HepG2 (cell line): ENCODE measurements around the gene MTA1. TPM values are rescaled to one million over a fixed set of nuclear protein-coding genes. Genes with fewer than 3 reads are reported as not detected.

ENCODE experiments used
- ATAC-seq: fragments of 200-7000 bp; cut with Tn5 transposase; 3 replicates; pipeline ENCODE4 v1.9.1; 2020; ENCODE audit warnings: mild to moderate bottlenecking, moderate library complexity
- BruUV-seq: library from RNA; stranded (reverse); fragments of 400-500 nt; replicated peaks from 2 replicates; lab custom pipeline; 2021; lab: Mats Ljungman, UMichigan
- CTCF ChIA-PET: fragments of 300-600 bp; formaldehyde crosslinking; extraction: SDS; loops from one replicate; lab custom pipeline; 2021; ENCODE audit warnings: low total read pairs, inconsistent platforms, low intra/inter-chr PET ratio; lab: Yijun Ruan, JAX
- POLR2A ChIA-PET: fragments of 350-600 bp; sonication (Branson Sonifier 250); formaldehyde crosslinking; loops from one replicate; lab custom pipeline; 2020; ENCODE audit warnings: antibody characterized with exemption, inconsistent platforms; lab: Yijun Ruan, JAX
- DNase-seq: peaks from one replicate; pipeline ENCODE4 v3.0.0-alpha.2; 2015; ENCODE audit warnings: low spot score
- FAIRE-seq: peaks from 3 replicates; lab custom pipeline; 2011; peaks lifted over from hg19 to GRCh38; lab: Jason Lieb, UNC
- H2AFZ ChIP-seq: one replicate; pipeline ENCODE4 v1.6.1; 2011; ENCODE audit warnings: low read length, inconsistent platforms
- H3K27ac ChIP-seq: fragments of 300-600 bp; 3 replicates; pipeline ENCODE4 v1.8.0; 2011; ENCODE audit warnings: mixed run types, mild to moderate bottlenecking, mixed read lengths, low read length, inconsistent platforms; ENCODE audit not compliant: insufficient read depth; ENCODE audit errors: extremely low read length
- H3K27me3 ChIP-seq, 2 experiments: fragments of 200-600 bp in 1 of 2; 2 replicates in 1 of 2; 3 replicates in 1 of 2; pipeline versions ENCODE4 v1.6.0 to v1.8.0; 2011; ENCODE audit warnings: low read length in 2 of 2, mild to moderate bottlenecking in 2 of 2, moderate library complexity in 2 of 2, inconsistent platforms in 1 of 2; ENCODE audit not compliant: insufficient read depth in 2 of 2, control insufficient read depth in 1 of 2
- H3K36me3 ChIP-seq, 2 experiments: fragments of 200-600 bp in 1 of 2; replicated peaks in 1 of 2; 2 replicates in 1 of 2; 3 replicates in 1 of 2; pipeline versions ENCODE4 v1.5.1 to v1.8.0; 2011; ENCODE audit warnings: low read length in 2 of 2, inconsistent platforms in 1 of 2; ENCODE audit not compliant: insufficient read depth in 2 of 2, control insufficient read depth in 1 of 2
- H3K4me1 ChIP-seq: 2 replicates; pipeline ENCODE4 v1.5.1; 2012; ENCODE audit warnings: low read length, inconsistent platforms; ENCODE audit not compliant: insufficient read depth
- H3K4me2 ChIP-seq: 2 replicates; pipeline ENCODE4 v1.6.0; 2011; ENCODE audit warnings: low read depth, low read length, inconsistent platforms
- H3K4me3 ChIP-seq, 3 experiments: fragments of 200-600 bp in 1 of 3; sonication (generic), shearing (Covaris generic) in 1 of 3; replicated peaks in 1 of 3; 2 replicates each; pipeline ENCODE4 v1.5.1; 2011 to 2016; ENCODE audit warnings: low read length in 3 of 3, inconsistent platforms in 2 of 3, low read depth in 2 of 3, mild to moderate bottlenecking in 2 of 3, control low read depth in 1 of 3, mixed read lengths in 1 of 3; ENCODE audit not compliant: insufficient read depth in 1 of 3
- H3K79me2 ChIP-seq: one replicate; pipeline ENCODE4 v1.6.1; 2011; ENCODE audit warnings: low read length, inconsistent platforms; ENCODE audit not compliant: insufficient read depth
- H3K9ac ChIP-seq: 2 replicates; pipeline ENCODE4 v1.6.0; 2011; ENCODE audit warnings: mild to moderate bottlenecking, low read depth, low read length, inconsistent platforms; ENCODE audit not compliant: insufficient read depth
- H3K9me3 ChIP-seq: 2 replicates; pipeline ENCODE4 v1.5.1; 2012; ENCODE audit warnings: mild to moderate bottlenecking, low read length
- H4K20me1 ChIP-seq: 2 replicates; pipeline ENCODE4 v1.6.0; 2011; ENCODE audit warnings: inconsistent platforms, mild to moderate bottlenecking, low read length, moderate library complexity; ENCODE audit not compliant: insufficient read depth
- DRAP1 ChIP-seq: IDR thresholded peaks from 2 replicates; pipeline ENCODE4 v1.6.1; 2016; ENCODE audit warnings: missing genetic modification reagents, missing compliant biosample characterization
- HOXA5 ChIP-seq: sonication (generic); formaldehyde crosslinking; IDR thresholded peaks from 2 replicates; pipeline ENCODE4 v1.4.0; 2020; ENCODE audit warnings: missing genetic modification reagents
- MAFF ChIP-seq: IDR thresholded peaks from 2 replicates; pipeline ENCODE4 v1.6.1; 2011; ENCODE audit warnings: low read depth, low read length, improper control_type of control experiment
- MAFK ChIP-seq, 2 experiments: IDR thresholded peaks in 1 of 2; conservative IDR thresholded peaks in 1 of 2; 2 replicates each; pipeline ENCODE4 v1.6.1; 2011; ENCODE audit warnings: improper control_type of control experiment in 2 of 2, low read length in 2 of 2
- SNAI1 ChIP-seq: sonication (generic); formaldehyde crosslinking; IDR thresholded peaks from 2 replicates; pipeline ENCODE4 v1.5.0; 2020; ENCODE audit warnings: mild to moderate bottlenecking, missing genetic modification reagents, borderline replicate concordance
- ZNF781 ChIP-seq: sonication (generic); formaldehyde crosslinking; IDR thresholded peaks from 2 replicates; pipeline ENCODE4 v1.5.1; 2020; ENCODE audit warnings: borderline replicate concordance, mild to moderate bottlenecking, missing genetic modification reagents; ENCODE audit errors: not compliant biosample characterization
- WGBS: methylation state at CpG from one replicate; pipeline ENCODE4 v1.1.6; 2017; ENCODE audit warnings: low lambda C conversion rate; 5-methylcytosine and 5-hydroxymethylcytosine counted together
- in situ Hi-C: cut with HindIII; loops from 2 replicates; pipeline ENCODE4 v1.10.0; 2017; ENCODE audit warnings: low pct_unique_long_range_greater_than_20kb; ENCODE audit not compliant: extremely low pct_ligation_motif_present
- intact Hi-C: fragments of 100-400 bp; cut with micrococcal nuclease; formaldehyde crosslinking; loops from one replicate; pipeline ENCODE4 v1.10.0; 2022; ENCODE audit not compliant: unreplicated experiment
- polyA plus RNA-seq, 8 experiments: library from polyadenylated mRNA; depleted of rRNA in 3 of 8; stranded (reverse) in 7 of 8; unstranded in 1 of 8; fragments of >200 nt; fragmentation: Illumina TruSeq in 4 of 8; extraction: Trizol in 4 of 8; gene quantifications; 2 replicates each; pipeline versions ENCODE4 v1.2.1 to v1.2.3, GENCODE V29; 2011 to 2016; ENCODE audit warnings: low read depth in 4 of 8, missing spikeins in 1 of 8, mixed read lengths in 1 of 8; ENCODE audit not compliant: insufficient read depth in 1 of 8
- total RNA-seq, 5 experiments: library from RNA; depleted of rRNA; stranded (reverse); fragments of >200 nt; fragmentation: Illumina TruSeq; extraction: Trizol; gene quantifications; 2 replicates each; pipeline ENCODE4 v1.2.3, GENCODE V29; 2016; ENCODE audit warnings: low read depth in 1 of 5
- TF ChIP-seq, protein P1 (sequence below): sonication (generic); formaldehyde crosslinking; IDR thresholded peaks from 2 replicates; pipeline ENCODE4 v1.4.0; 2020; ENCODE audit warnings: mild to moderate bottlenecking, missing genetic modification reagents
- TF ChIP-seq, protein P2 (sequence below): sonication (generic); formaldehyde crosslinking; IDR thresholded peaks from 2 replicates; pipeline ENCODE4 v1.8.1; 2023; ENCODE audit warnings: mild to moderate bottlenecking, missing genetic modification reagents, borderline replicate concordance

MTA1 gene
- total and polyA plus RNA-seq, 2 of the 13 experiments (the other 11 are each of a cell fraction or from before 2014, with no cell fraction given), result 35.2 to 85.8 TPM

- TF ChIP-seq HOXA5 (no peak), ZNF781 (no peak), DRAP1 (CRISPR knock-in tag) (no peak)
- TF ChIP-seq, protein P1, sequence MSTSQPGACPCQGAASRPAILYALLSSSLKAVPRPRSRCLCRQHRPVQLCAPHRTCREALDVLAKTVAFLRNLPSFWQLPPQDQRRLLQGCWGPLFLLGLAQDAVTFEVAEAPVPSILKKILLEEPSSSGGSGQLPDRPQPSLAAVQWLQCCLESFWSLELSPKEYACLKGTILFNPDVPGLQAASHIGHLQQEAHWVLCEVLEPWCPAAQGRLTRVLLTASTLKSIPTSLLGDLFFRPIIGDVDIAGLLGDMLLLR (CRISPR knock-in tag), result no peak
Observed at GRCh38 chr14:105385322-105385637, 34.3 kb upstream of the MTA1 start (continued).

DNA sequence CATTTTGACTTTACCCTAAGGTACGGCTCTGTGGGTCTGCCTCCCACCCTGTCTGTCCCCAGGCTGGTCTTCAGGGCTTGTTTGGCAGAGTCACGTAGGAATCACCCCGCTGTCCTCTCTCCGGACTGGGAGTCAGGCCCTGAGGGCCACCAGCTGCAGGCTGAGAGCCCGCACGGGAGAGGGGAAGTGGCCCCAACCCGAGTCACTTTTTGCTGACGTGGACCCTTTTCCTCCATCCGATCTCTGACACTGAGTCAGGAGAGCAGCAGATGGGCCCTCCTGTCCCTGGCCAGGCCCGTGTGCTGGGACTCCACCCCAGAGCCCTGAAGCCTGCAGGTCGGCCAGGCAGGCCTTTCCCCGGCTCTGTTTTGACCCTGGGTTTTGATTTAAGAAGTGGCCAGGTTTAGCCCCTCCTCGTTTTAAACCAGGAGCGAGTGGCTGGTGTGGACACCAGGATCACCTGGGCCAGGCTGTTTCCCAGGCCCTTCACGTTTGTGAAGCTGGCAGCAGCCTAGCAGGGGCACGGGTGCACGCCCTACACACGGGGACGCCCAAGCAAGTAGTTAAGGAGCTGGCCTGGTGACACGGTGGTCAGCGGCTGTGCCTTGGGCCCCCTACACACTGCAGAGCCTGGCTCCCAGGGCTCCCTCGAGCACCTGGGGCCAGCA is 33.8 kb upstream of the MTA1 start:
- Histone ChIP-seq H4K20me1 (no peaks in the 10 kb centered on the region), H3K27ac (no peak overlapping the region), H2AFZ (no peak overlapping the region), H3K4me3 (no peak overlapping the region), H3K79me2 (no peaks in the 10 kb centered on the region)
- BruUV-seq, result no TSS peak
- POLR2A ChIA-PET, result no interaction called here
- no peak for TF ChIP-seq SNAI1 (CRISPR knock-in tag)
- peak; percentile 69 to 73; a peak in 3 of 4 replicates for TF ChIP-seq MAFK (conservative IDR thresholded peaks at IDR 0.05 in 1 of 2, IDR thresholded peaks at IDR 0.05 in 1 of 2; ENCODE audit: low read length in 2 of 2)
- TF ChIP-seq, protein P2, sequence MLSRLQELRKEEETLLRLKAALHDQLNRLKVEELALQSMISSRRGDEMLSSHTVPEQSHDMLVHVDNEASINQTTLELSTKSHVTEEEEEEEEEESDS (CRISPR knock-in tag), result no peak
- peak; percentile 41; the same call in 1 of the 2 replicates for TF ChIP-seq MAFF
- TF ChIP-seq, all 625 proteins: peak for 2
- H3K36me3 ChIP-seq, result no peaks in the 10 kb centered on the region
- ATAC-seq (no peak), FAIRE-seq (no peak), DNase-seq (no peak)
- H3K9me3 ChIP-seq, result no peaks in the 10 kb centered on the region
- H3K27me3 ChIP-seq, result no peaks in the 10 kb centered on the region
- H3K4me2 ChIP-seq, result no peak overlapping the region
- in situ Hi-C loops (no loop called here), intact Hi-C loops (no loop called here)
- CTCF ChIA-PET, result no interaction called here
- no peak overlapping the region for H3K9ac ChIP-seq
- no peaks in the 10 kb centered on the region for H3K4me1 ChIP-seq
- 93% methylated on average over 20 of the region's 22 CpGs for WGBS
